Measurements from ENCODE around the gene SYT1.
"Not testable (repeated sequence)": the region's sequence is repeated elsewhere in the genome, so short reads cannot be mapped to it uniquely, and the experiment has no call there.

Gene SYT1

GRCh38 chr12:79200176-79200575, 335.6 kb downstream of the SYT1 start:
- H4K91ac ChIP-seq (ENCODE audit: low read length) = no peak overlapping the region
- no peaks in the 10 kb centered on the region for H3K9me3 ChIP-seq (ENCODE audit: control insufficient read depth, low read length)
- no peak overlapping the region for H2AK5ac ChIP-seq (ENCODE audit: low read length, severe bottlenecking)
- no peak for DNase-seq
- H3K18ac ChIP-seq (ENCODE audit: low read depth in 1 of 2, low read length in 2 of 2) = no peak overlapping the region
- no peaks in the 10 kb centered on the region for H3K27me3 ChIP-seq (ENCODE audit: control insufficient read depth in 1 of 2, insufficient read depth in 1 of 2, low read length in 2 of 2)
- 100% methylated on average over 1 of the region's 2 CpGs for WGBS
- no peaks in the 10 kb centered on the region for H3K36me3 ChIP-seq (ENCODE audit: control insufficient read depth in 1 of 2, insufficient read depth in 2 of 2, low read depth in 1 of 2, low read length in 2 of 2)
- H3K27ac ChIP-seq (ENCODE audit: low read length, poor library complexity, severe bottlenecking) = no peak overlapping the region
- no peak overlapping the region for H3K4ac ChIP-seq (ENCODE audit: low read depth in 1 of 2, low read length in 2 of 2)
- no peaks in the 10 kb centered on the region for H3K4me1 ChIP-seq (ENCODE audit: control insufficient read depth, insufficient read depth, low read depth, low read length)
- no peak overlapping the region for H2BK12ac ChIP-seq (ENCODE audit: low read length in 2 of 2)
- H2BK5ac ChIP-seq (ENCODE audit: low read depth, low read length, poor library complexity, severe bottlenecking) = no peak overlapping the region
- H3K79me1 ChIP-seq (replicated peaks; ENCODE audit: low read length, poor library complexity, severe bottlenecking) = no peaks in the 10 kb centered on the region
- no peak overlapping the region for H3K4me2 ChIP-seq (ENCODE audit: low read length, poor library complexity, severe bottlenecking)
- H3K23ac ChIP-seq (ENCODE audit: low read length in 2 of 2) = no peak overlapping the region
- H3K9ac ChIP-seq (ENCODE audit: low read length) = no peak overlapping the region
- no peak overlapping the region for H3K14ac ChIP-seq (ENCODE audit: low read length in 2 of 2)
- H2BK120ac ChIP-seq (ENCODE audit: low read depth, low read length) = no peak overlapping the region
- no peak overlapping the region for H2AFZ ChIP-seq (ENCODE audit: low read depth, low read length)
- H3K4me3 ChIP-seq (ENCODE audit: insufficient read depth in 1 of 2, low read depth in 1 of 2, low read length in 2 of 2) = no peak overlapping the region
- H4K8ac ChIP-seq (ENCODE audit: low read length) = no peak overlapping the region
- no peak overlapping the region for H2BK15ac ChIP-seq (ENCODE audit: low read depth, poor library complexity, severe bottlenecking)

GRCh38 chr12:79203058-79203647, 338.6 kb downstream of the SYT1 start:
- Histone ChIP-seq H3K14ac (ENCODE audit: low read length in 2 of 2) (no peak overlapping the region), H2BK5ac (ENCODE audit: low read depth, low read length, poor library complexity, severe bottlenecking) (no peak overlapping the region), H2BK120ac (ENCODE audit: low read depth, low read length) (no peak overlapping the region), H2AK5ac (ENCODE audit: low read length, severe bottlenecking) (no peak overlapping the region), H3K4ac (ENCODE audit: low read depth in 1 of 2, low read length in 2 of 2) (no peak overlapping the region), H3K4me2 (ENCODE audit: low read length, poor library complexity, severe bottlenecking) (no peak overlapping the region), H2AFZ (ENCODE audit: low read depth, low read length) (no peak overlapping the region), H2BK15ac (ENCODE audit: low read depth, poor library complexity, severe bottlenecking) (no peak overlapping the region), H3K27me3 (ENCODE audit: control insufficient read depth in 1 of 2, insufficient read depth in 1 of 2, low read length in 2 of 2) (no peaks in the 10 kb centered on the region), H3K9me3 (ENCODE audit: control insufficient read depth, low read length) (no peaks in the 10 kb centered on the region), H4K91ac (ENCODE audit: low read length) (no peak overlapping the region), H3K23ac (ENCODE audit: low read length in 2 of 2) (no peak overlapping the region), H4K8ac (ENCODE audit: low read length) (no peak overlapping the region), H3K79me1 (replicated peaks; ENCODE audit: low read length, poor library complexity, severe bottlenecking) (no peaks in the 10 kb centered on the region), H3K4me1 (ENCODE audit: control insufficient read depth, insufficient read depth, low read depth, low read length) (no peaks in the 10 kb centered on the region), H3K9ac (ENCODE audit: low read length) (no peak overlapping the region), H3K27ac (ENCODE audit: low read length, poor library complexity, severe bottlenecking) (no peak overlapping the region), H3K36me3 (ENCODE audit: control insufficient read depth in 1 of 2, insufficient read depth in 2 of 2, low read depth in 1 of 2, low read length in 2 of 2) (no peaks in the 10 kb centered on the region), H3K18ac (ENCODE audit: low read depth in 1 of 2, low read length in 2 of 2) (no peak overlapping the region), H3K4me3 (ENCODE audit: insufficient read depth in 1 of 2, low read depth in 1 of 2, low read length in 2 of 2) (no peak overlapping the region), H2BK12ac (ENCODE audit: low read length in 2 of 2) (no peak overlapping the region)
- DNase-seq = no peak
- 90% methylated on average over 8 of the region's 9 CpGs for WGBS

GRCh38 chr12:79206871-79207270, 342.3 kb downstream of the SYT1 start:
- no peaks in the 10 kb centered on the region for H3K27me3 ChIP-seq (ENCODE audit: control insufficient read depth in 1 of 2, insufficient read depth in 1 of 2, low read length in 2 of 2)
- no peak overlapping the region for H2AK5ac ChIP-seq (ENCODE audit: low read length, severe bottlenecking)
- no peak overlapping the region for H4K8ac ChIP-seq (ENCODE audit: low read length)
- no peak overlapping the region for H2BK12ac ChIP-seq (ENCODE audit: low read length in 2 of 2)
- H3K9me3 ChIP-seq (ENCODE audit: control insufficient read depth, low read length) = no peaks in the 10 kb centered on the region
- no peak overlapping the region for H3K4ac ChIP-seq (ENCODE audit: low read depth in 1 of 2, low read length in 2 of 2)
- H3K4me3 ChIP-seq (ENCODE audit: insufficient read depth in 1 of 2, low read depth in 1 of 2, low read length in 2 of 2) = no peak overlapping the region
- H2BK15ac ChIP-seq (ENCODE audit: low read depth, poor library complexity, severe bottlenecking) = no peak overlapping the region
- H3K4me1 ChIP-seq (ENCODE audit: control insufficient read depth, insufficient read depth, low read depth, low read length) = no peaks in the 10 kb centered on the region
- H3K9ac ChIP-seq (ENCODE audit: low read length) = no peak overlapping the region
- no peaks in the 10 kb centered on the region for H3K36me3 ChIP-seq (ENCODE audit: control insufficient read depth in 1 of 2, insufficient read depth in 2 of 2, low read depth in 1 of 2, low read length in 2 of 2)
- DNase-seq = no peak
- no peaks in the 10 kb centered on the region for H3K79me1 ChIP-seq (replicated peaks; ENCODE audit: low read length, poor library complexity, severe bottlenecking)
- H2BK120ac ChIP-seq (ENCODE audit: low read depth, low read length) = no peak overlapping the region
- no peak overlapping the region for H3K14ac ChIP-seq (ENCODE audit: low read length in 2 of 2)
- WGBS = 67% methylated on average over 1 of the region's 1 CpG
- no peak overlapping the region for H4K91ac ChIP-seq (ENCODE audit: low read length)
- H3K23ac ChIP-seq (ENCODE audit: low read length in 2 of 2) = no peak overlapping the region
- no peak overlapping the region for H3K4me2 ChIP-seq (ENCODE audit: low read length, poor library complexity, severe bottlenecking)
- no peak overlapping the region for H2AFZ ChIP-seq (ENCODE audit: low read depth, low read length)
- H3K18ac ChIP-seq (ENCODE audit: low read depth in 1 of 2, low read length in 2 of 2) = no peak overlapping the region
- H2BK5ac ChIP-seq (ENCODE audit: low read depth, low read length, poor library complexity, severe bottlenecking) = no peak overlapping the region
- no peak overlapping the region for H3K27ac ChIP-seq (ENCODE audit: low read length, poor library complexity, severe bottlenecking)

GRCh38 chr12:79210403-79210802, 345.8 kb downstream of the SYT1 start:
- not testable (repeated sequence) for H3K9me3 ChIP-seq (ENCODE audit: control insufficient read depth, low read length); H2AK5ac ChIP-seq (ENCODE audit: low read length, severe bottlenecking); H2BK5ac ChIP-seq (ENCODE audit: low read depth, low read length, poor library complexity, severe bottlenecking); H3K18ac ChIP-seq (ENCODE audit: low read depth in 1 of 2, low read length in 2 of 2); DNase-seq; H4K8ac ChIP-seq (ENCODE audit: low read length); H3K23ac ChIP-seq (ENCODE audit: low read length in 2 of 2); H3K4ac ChIP-seq (ENCODE audit: low read depth in 1 of 2, low read length in 2 of 2); H4K91ac ChIP-seq (ENCODE audit: low read length); H3K79me1 ChIP-seq (replicated peaks; ENCODE audit: low read length, poor library complexity, severe bottlenecking); H3K4me2 ChIP-seq (ENCODE audit: low read length, poor library complexity, severe bottlenecking); H3K36me3 ChIP-seq (ENCODE audit: control insufficient read depth in 1 of 2, insufficient read depth in 2 of 2, low read depth in 1 of 2, low read length in 2 of 2); H3K27me3 ChIP-seq (ENCODE audit: control insufficient read depth in 1 of 2, insufficient read depth in 1 of 2, low read length in 2 of 2); H2BK15ac ChIP-seq (ENCODE audit: low read depth, poor library complexity, severe bottlenecking); H3K9ac ChIP-seq (ENCODE audit: low read length); H3K4me3 ChIP-seq (ENCODE audit: insufficient read depth in 1 of 2, low read depth in 1 of 2, low read length in 2 of 2); H2BK120ac ChIP-seq (ENCODE audit: low read depth, low read length); H2BK12ac ChIP-seq (ENCODE audit: low read length in 2 of 2); H3K27ac ChIP-seq (ENCODE audit: low read length, poor library complexity, severe bottlenecking); H3K14ac ChIP-seq (ENCODE audit: low read length in 2 of 2); H3K4me1 ChIP-seq (ENCODE audit: control insufficient read depth, insufficient read depth, low read depth, low read length); H2AFZ ChIP-seq (ENCODE audit: low read depth, low read length)
- WGBS = no CpG with 5 or more reads among the region's 3 CpGs
